ENCODE results near the gene MBD3L5.

- no peak for TF ChIP-seq CTCF (IDR thresholded peaks at IDR 0.05)
- TF ChIP-seq ZFX (IDR thresholded peaks at IDR 0.05; ENCODE audit: borderline replicate concordance) = no peak
Observed at GRCh38 chr19:7000816-7001215, 29.6 kb upstream of the MBD3L5 start.

Data from 22Rv1 (cell line).